Measurements from ENCODE around the gene SPPL2B.
"Not testable (repeated sequence)": the region's sequence is repeated elsewhere in the genome, so short reads cannot be mapped to it uniquely, and the experiment has no call there.

DNA sequence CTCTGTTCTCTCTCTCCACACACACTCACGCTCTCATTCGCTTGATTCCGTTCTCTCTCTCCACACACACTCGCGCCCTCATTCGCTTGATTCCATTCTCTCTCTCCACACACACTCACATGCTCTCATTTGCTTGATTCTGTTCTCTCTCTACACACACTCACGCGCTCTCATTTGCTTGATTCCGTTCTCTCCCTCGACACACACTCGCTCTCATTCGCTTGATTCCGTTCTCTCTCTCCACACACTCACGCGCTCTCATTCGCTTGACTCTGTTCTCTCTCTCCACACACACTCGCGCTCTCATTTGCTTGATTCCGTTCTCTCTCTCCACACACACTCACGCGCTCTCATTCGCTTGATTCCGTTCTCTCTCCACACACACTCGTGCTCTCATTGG is 21.3 kb downstream of the SPPL2B start:
- TF ChIP-seq, protein P1, sequence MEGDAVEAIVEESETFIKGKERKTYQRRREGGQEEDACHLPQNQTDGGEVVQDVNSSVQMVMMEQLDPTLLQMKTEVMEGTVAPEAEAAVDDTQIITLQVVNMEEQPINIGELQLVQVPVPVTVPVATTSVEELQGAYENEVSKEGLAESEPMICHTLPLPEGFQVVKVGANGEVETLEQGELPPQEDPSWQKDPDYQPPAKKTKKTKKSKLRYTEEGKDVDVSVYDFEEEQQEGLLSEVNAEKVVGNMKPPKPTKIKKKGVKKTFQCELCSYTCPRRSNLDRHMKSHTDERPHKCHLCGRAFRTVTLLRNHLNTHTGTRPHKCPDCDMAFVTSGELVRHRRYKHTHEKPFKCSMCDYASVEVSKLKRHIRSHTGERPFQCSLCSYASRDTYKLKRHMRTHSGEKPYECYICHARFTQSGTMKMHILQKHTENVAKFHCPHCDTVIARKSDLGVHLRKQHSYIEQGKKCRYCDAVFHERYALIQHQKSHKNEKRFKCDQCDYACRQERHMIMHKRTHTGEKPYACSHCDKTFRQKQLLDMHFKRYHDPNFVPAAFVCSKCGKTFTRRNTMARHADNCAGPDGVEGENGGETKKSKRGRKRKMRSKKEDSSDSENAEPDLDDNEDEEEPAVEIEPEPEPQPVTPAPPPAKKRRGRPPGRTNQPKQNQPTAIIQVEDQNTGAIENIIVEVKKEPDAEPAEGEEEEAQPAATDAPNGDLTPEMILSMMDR (IDR thresholded peaks at IDR 0.05): not testable (repeated sequence)
- TF ChIP-seq POLR2AphosphoS5, EP300, POLR2A (IDR thresholded peaks at IDR 0.05): not testable (repeated sequence)
